Right hindlimb (tissue), 1 donor: ENCODE results near the gene PPY.
"Not testable (repeated sequence)": the region's sequence is repeated elsewhere in the genome, so short reads cannot be mapped to it uniquely, and the experiment has no call there.

ENCODE experiments used
- DNase-seq: peaks from one replicate; pipeline ENCODE4 v3.0.0-alpha.2; 2018

Gene PPY

DNA sequence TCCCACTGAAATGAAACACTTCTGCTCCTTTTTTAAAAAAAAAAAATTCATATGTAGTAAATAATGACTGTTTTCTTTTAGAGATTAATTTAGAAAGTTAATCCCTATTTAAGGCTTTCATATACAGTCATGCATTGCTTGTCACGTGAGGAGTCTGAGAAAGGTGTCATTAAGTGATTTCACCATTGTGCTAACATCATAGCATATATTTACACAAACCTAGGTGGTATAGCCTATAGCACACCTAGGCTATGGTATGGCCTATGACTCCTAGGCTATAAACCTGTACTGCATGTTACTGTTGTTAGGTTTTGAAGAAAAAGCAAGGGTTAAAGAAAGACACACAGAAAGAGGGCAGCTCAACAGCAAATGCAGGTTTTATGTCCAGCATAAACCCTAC is 13.7 kb downstream of the PPY start:
- no peak for DNase-seq

- DNase-seq = not testable (repeated sequence)
Measured at GRCh38 chr17:43927929-43928328, 14.3 kb downstream of the PPY start.

DNA sequence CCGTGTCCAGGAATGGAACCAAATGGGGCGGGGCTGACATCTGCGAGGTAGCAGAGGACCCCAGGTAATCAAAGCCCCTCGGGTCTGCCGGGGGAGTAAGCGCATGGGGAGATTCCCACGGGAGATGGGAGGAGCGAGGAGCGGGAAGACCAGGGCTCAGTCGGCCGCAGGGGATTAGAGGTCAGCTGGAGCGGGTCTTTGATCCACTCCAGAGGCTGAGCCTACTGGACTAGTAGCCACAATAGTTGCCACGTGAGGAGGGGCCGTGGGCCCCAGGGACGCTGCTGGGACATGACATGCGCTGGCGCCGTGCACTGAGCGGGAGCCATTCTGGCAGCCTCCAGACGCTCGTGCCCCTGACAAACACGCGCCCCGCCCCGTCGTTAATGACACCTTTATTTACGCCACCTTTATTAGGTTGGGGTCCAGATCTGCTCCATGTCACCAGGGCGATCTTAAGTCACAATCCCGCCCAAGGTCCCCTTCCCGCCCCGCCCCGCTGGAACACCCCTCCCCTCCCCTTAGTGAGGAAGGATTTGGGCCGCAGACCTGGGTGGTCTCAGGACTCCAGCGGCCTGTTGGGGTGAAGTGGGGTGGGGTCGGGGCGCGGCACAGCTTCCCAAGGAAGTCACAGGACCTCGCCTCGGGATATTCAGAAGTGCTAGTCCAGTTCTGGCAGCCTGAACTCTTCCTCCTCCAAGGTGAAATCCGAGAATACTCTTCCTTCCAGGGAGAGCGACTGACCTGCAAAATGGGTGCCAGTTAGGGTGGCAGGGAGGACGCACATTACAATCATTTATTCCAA is 15.0 kb downstream of the PPY start:
- no peak for DNase-seq

GRCh38 chr17:43924558-43924957 is 17.7 kb downstream of the PPY start:
- DNase-seq = no peak

DNA sequence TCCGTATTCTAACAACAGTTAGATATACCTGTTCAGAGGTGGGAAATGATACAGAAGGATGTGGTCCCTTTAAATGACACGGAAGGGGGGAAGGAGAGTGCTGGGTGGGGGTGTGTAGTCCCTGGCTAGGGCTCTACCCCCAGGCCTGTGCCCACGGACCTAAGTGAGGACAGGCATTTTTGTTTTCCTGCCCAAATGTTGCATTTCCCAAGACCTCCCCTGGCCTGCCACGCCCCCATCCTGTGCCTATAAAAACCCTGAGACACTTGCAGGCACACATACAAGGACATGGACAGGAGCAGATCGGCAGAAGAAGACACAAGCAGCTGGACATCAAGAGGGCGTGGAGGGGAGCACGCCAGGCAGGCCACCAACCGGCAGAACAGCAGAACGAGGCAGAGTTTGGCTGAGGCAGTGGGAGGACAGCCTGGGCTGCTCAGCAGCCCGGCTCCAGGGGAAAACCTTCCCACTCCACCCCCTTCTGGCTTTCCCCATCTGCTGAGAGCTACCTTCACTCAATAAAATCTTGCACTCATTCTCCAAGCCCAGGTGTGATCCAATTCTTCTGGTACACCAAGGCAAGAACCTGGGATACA is 21.7 kb downstream of the PPY start:
- no peak for DNase-seq

GRCh38 chr17:43918026-43918389 is 24.3 kb downstream of the PPY start:
- no peak for DNase-seq

GRCh38 chr17:43917348-43918025 is 24.8 kb downstream of the PPY start:
- no peak for DNase-seq

GRCh38 chr17:43917016-43917347 is 25.3 kb downstream of the PPY start:
- DNase-seq = no peak

GRCh38 chr17:43916385-43916784 is 25.9 kb downstream of the PPY start:
- no peak for DNase-seq

DNA sequence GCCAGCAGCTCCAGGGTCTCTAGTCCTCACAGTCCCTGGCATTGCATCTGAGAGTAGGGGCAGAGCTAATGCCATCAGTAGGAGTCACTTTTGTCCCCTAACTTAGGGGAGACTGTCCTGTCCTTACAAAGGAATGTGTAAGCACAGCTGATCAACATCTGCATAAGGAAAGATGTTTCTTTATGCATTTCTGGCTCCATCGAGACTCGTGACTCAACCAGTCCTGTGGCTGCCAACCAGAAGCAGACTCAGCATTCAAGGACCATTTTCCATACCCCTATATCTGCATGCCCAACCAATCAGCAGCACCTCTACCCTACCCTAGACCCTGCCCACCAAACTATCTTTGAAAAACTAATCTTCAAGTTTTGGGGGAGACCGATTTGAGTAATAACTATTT is 26.7 kb downstream of the PPY start:
- no peak for DNase-seq

GRCh38 chr17:43914451-43914850 is 27.8 kb downstream of the PPY start:
- DNase-seq = no peak

GRCh38 chr17:43913584-43913983 is 28.7 kb downstream of the PPY start:
- DNase-seq = no peak

- DNase-seq = no peak
Measured at GRCh38 chr17:43912635-43913304, 29.5 kb downstream of the PPY start.

GRCh38 chr17:43911904-43912303 is 30.4 kb downstream of the PPY start:
- no peak for DNase-seq

DNA sequence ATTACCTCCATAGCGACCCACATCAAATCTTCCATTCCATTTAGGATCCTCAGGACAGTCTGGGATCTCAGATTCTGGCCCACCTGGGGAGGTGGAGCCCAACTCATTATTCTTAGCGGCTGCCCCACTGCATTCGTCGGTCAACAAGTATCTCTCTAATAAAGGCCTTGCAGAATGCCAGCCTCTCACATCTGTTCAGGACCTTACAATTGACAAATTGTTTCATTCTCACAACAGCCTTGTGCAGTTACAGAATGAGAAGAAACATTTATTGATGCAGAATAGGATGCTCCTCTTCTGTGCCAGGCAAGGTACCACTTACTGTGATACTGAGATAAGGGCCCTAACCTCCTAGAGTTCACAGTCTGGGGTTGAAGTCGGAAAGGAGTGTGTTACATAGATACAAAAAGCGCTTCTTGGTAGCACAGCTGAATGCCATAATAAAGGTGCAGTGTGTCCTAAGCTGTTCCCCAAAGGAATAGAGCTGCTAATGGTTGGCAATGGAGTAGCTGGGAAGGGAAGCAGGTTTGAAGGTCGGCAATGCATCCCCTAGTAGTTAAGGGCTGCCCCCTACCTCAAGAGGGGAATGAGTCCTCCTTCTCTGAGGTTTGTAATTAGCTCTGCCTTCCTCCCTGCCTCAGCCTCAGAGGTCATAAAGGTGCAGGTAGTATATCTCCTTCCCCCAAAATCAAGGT is 32.6 kb downstream of the PPY start:
- DNase-seq = no peak

DNA sequence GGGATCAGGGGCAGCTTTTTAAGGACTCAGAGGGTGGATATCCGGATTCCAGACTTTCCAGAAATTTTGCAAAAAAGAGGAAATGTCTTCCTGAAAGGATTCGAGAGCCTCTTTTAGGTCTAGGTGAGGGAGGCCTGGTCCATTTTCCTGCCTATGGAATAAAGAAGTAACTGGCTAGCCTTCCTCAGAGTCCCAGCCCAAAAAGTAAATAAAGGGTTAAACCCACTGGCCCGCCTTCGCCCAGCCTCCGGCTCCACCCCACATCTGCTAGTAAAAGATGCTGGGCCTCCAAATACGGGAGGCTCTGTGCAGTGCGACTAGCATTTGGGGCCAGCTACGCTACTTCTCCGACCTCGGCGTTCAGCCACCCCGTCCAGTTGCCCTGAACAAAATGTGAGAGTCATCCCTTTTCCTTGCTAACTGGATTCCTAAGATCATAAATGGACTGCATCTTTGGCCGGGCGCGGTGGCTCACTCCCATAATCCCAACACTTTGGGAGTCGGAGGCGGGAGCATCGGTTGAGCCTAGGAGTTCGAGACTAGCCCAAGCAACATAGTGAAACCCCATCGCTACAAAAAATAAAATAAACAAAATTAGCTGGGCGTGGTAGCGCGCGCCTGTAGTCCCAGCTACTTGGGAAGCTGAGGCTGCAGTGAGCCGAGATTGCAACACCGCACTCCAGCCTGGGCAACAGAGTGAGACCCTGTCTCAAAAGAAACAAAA is 34.1 kb downstream of the PPY start:
- DNase-seq = peak; percentile 86

GRCh38 chr17:43907425-43907981 is 34.8 kb downstream of the PPY start, which contains the start of gene MPP2:
MPP2 (minus strand) TSS chr17:43907536; CDS start chr17:43904460, 3,076 bp downstream.
- peak; percentile 91 for DNase-seq

DNA sequence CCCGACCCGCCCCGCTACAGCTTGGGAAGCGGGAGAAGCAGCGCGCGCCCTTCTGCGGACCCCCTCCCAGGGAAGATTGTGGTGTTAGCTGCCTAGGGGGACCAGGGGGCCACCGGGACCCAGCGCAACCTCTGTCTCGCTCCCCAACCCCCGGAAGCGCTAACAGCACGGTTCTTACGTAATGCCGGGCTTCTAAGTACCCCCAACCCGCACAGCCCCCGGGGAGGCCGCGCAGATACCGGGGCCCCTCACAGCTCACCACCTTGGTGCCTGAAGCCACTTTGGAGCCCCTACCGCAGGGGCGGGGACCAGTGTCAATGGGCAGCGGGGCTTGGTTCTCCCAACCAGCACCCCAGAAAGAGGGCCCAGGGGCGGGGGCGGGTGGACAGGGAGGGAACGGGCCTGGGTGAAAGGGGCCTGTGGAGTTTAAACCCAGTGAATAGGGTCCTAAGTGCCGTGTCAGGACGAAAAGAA is 35.3 kb downstream of the PPY start:
- DNase-seq = no peak

DNA sequence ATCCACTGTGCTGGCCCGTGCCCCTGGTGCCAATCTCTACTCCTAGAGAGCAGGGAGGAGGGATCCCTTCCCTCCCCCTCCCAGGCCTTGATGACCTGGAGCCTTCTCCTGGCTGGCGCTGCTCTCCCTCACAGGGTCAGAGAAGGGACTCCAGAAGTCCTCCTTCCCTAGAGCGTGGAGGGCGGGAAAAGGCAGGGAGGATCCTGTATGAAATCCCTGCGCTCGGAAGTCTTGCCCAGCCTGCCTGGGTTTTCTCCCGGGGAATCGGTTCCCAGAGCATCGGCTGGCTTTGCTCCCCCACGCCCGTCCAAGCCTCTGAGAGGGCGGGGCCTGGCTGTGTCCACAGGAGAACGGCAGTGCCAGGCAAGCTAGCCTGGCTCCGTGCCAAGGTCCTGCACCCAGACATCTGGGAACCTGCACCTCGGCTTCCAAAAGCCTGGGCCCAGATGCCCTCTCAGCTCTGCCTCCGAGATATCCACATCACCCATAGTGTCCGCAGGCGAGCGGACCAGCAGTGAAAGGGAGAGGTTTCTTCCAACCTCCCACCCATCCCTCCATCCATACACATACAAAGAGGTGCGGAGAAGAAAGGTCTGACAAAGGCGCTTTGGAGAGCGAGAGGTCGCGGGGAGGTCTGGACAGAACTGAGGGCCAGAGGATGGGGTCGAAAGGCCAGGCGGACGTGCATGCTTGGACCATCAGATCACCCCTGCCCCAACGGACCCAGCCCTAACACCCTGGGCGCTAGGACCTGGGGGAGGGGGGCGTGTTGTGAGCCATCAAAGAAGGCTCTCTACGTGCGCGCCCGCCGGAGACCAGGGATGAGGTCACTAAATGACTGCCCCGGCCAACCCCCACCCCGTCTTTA is 36.1 kb downstream of the PPY start:
- DNase-seq = peak; percentile 90

GRCh38 chr17:43905400-43905984 is 36.8 kb downstream of the PPY start:
- no peak for DNase-seq
